Stimulated activated CD4-positive, alpha-beta T cell treated with anti-CD3 and anti-CD28 coated beads, TNF-alpha, amount 100 ng/mL, for 48 hours (primary cell): Measurements from ENCODE around the gene BCAP29.

Source experiments
- DNase-seq, 3 donors: peaks; one replicate each; pipeline ENCODE4 v3.0.0-alpha.2; 2020; ENCODE audit warnings: low read depth in 3 of 3

BCAP29 gene

GRCh38 chr7:107582875-107583274 is 2.8 kb downstream of the BCAP29 start:
- DNase-seq, result no peak

DNA sequence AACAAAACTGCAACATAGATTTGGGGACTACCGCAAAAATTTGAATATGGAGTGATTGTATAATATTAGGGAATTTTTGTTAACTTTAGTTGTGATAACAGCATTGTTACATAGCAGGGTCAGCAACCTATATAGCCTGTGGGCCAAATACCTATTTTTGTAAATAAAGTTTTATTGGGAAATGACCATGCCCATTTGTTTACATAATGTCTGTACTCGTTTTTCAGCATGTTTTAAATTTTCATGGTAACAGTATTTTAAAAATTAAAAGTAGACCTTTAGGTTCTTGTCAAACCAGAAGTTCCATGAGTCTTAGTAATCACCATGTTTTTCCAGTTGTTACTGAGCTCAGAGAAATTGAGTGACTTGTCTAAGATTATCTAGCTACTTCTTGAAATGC is 4.7 kb downstream of the BCAP29 start:
- no peak for DNase-seq

DNA sequence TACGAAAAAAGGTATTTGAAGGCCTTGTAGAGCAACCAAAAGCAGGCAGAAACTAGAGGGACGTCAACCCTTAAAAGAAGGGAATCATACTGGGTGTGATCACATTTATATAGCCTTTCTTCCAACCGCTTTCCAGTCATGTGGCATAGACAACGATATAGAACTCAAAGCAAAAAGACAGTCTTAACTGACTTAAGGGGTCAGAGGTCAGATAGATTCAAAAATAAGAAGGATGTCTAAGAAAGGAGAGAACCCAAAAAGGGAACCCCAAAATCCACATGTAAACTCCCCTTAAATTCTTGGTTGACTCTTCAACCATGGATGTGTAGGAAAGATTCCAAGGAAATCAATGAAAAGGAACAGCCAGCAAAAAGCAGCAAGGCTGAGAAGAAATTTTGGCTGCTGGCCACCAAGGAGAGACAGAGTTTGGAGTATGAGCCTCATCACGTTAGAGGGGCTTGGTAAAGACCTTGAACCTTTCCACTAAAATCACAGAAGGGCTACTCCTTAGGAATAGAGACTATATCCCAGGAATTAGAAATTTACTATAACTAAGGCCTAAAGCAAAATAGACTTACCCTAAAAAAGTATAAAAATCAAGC is 8.6 kb downstream of the BCAP29 start:
- no peak for DNase-seq

DNA sequence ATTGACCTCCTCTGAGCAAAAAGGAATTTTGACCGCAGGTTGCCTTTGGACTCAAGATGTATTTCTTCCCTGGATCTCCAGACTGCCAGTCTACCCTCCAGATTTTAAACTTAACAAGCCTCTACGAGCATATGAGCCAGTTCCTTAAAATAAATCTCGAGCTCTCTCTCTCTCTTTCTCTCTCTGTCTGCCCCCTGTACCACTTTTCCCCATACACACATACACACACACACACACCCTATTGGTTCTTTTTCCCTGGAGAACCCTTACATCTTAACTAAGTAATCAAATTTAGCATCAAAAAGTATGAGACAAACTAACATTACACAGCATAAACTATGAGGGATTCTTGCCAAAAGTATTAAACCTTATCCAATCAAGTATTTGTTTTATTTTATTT is 11.4 kb downstream of the BCAP29 start:
- DNase-seq, result no peak

- DNase-seq, result no peak
Observed at GRCh38 chr7:107592361-107593024, 12.4 kb downstream of the BCAP29 start.

DNA sequence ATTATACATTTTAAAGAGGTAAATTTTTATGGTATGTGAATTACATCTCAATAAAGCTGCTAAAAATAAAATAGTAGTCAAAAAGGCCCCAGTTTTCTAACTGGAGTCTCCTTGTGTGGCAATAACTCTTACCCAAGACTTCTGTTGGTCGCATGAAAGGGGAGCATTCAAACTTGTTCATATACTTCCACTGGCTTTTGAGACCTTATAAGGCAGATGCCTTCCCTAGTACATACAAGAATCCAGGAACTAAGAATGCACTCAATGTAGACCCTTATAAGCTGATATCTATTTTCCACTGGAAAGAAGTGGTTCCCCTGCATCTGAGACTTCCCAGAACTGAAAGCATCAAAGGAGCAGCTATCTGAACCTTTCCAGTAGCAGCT is 13.0 kb downstream of the BCAP29 start:
- DNase-seq, result no peak

DNA sequence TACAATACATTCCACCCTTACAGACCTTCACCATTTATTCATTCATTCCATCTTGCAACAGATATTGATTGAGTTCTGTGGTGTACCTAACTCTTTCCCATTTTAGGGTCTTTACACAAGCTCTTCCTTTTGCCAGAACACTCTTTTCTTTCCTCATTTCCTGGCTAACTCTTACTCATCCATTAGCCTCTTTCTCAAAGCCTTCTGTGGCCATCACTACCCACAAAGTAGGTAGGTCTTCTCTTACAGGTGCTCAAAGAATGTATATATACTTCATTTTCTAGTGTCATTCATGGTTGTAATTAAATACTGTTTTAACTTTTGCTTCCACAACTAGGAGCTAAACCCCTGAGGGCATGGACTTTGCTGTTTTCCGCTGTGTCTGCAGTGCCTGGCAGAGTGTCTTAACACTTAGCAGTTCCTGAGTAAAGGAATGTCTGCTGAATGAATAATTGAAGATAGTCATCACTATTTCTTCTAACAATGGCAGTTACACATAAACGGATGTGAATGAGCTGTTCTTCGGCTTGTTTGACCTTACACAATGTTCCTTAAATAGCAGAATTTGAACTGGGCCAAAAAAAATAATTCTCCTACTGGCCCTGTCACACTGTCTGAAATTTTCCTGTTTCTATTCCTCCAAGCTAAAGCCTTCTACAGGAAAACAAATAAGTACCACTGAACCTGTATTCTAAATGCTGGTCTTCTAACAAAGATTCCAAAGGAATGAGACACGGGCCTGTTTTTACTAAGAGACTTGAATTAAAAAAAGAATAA is 15.1 kb downstream of the BCAP29 start:
- no peak for DNase-seq

GRCh38 chr7:107596881-107597581 is 17.0 kb downstream of the BCAP29 start:
- no peak for DNase-seq

DNA sequence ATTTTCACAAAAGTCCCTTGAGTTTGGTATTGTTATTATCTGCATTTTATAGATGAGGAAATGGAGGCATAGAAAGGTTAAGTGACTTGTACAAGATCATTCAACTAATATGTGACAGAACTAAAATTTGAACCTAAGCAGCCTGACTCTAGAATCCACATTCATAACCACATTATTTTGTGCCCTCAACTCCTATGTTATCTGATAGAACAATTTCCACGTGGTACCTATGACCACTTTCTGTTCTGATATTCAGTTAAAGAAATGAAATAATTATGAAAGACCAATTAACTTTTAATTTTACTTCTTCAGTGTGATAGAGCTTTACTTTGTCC is 17.5 kb downstream of the BCAP29 start:
- no peak for DNase-seq

DNA sequence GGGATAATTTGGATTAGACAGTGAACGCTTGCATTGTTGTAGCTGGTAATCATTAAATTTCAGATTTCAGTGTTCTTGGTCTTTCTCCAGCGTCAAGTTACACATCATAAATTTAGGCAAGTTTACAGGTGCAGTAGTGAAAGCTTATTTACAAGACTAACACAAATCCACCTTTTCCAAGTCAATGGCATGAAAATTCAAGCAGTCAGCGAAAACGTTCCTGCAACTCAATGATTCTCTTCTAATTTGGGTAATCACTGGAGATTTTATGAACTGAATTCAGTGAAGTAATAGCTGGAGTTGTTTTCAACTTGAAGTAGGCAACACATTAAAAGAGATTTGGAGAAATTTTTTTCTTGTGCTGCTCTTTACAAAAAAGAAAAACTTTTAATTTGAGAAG is 17.9 kb downstream of the BCAP29 start:
- no peak for DNase-seq

DNA sequence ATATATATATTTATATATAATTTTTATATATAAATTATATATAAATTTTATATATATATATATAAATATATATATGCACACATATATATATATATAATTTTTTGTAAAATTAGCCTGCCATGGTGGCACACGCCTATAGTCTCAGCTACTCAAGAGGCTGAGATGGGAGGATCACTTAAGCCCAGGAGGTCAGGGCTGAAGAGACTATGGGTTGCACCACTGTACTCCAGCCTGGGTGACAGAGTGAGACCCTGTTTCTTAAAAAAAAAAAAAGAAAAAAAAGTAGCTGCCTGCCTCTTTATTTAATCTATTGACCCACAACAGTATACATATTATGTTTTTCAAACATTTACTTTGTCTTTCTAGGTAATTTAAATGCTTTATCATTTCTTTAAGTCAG is 19.2 kb downstream of the BCAP29 start:
- no peak for DNase-seq

DNA sequence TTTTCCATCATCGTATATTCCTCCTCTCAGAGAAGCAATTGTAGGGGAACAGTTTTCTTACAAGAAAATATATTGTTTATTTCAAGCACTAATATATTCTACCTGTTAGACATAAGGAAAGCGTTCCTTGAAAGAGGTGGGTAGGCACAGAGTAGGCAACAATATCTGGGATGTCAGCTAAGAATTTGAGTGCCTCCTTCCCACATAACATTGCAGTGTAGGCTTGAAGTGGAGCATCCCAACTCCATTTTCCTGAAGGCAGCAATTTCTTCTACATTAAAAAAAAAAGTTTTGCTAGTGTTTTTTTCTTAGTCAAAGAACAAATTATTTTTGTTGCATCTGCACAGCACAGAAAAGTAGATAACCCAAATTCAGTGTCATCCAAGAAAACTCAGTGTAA is 20.8 kb downstream of the BCAP29 start:
- DNase-seq, result no peak

GRCh38 chr7:107605218-107605815 is 25.3 kb downstream of the BCAP29 start:
- no peak for DNase-seq

- no peak for DNase-seq
Observed at GRCh38 chr7:107606303-107606702, 26.3 kb downstream of the BCAP29 start.

DNA sequence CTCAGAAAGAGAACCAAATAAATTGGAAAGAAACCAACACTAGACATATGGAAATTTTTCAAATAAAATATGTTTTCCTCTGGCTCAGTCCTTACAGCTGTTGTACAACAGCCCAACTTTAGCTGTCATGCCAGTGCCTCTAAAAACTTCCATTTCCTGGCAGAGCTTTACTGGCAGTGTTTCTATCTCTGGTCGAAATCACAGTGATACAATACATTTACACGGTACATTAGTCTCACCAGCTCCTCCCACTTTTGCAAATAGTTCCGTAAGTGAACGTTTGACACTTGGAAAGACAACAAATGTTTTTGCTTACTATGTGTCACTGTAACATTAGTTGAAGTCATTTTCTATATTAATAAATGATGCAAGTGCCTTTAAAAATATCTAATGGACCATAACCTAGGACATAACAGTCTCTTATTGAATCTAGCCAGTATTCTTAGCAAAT is 29.8 kb downstream of the BCAP29 start:
- DNase-seq, result no peak

DNA sequence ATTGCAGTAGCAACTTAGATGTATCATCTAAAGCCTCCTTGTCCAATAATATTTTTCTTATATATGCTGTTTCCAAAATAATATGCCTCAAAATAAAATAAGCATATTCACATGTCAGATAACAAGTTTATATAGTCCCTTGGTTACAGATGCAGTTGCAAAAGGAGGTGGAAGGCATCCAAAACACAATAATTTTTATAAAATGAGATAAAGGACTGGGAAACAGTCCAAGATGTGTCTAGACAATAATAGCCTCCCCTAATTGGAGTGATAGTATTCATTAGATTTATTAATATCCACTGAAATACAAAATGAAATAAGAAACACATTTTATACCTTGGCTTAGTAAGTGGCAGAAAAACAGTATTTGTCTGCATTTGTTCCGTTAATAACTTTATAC is 30.3 kb downstream of the BCAP29 start:
- DNase-seq, result no peak

DNA sequence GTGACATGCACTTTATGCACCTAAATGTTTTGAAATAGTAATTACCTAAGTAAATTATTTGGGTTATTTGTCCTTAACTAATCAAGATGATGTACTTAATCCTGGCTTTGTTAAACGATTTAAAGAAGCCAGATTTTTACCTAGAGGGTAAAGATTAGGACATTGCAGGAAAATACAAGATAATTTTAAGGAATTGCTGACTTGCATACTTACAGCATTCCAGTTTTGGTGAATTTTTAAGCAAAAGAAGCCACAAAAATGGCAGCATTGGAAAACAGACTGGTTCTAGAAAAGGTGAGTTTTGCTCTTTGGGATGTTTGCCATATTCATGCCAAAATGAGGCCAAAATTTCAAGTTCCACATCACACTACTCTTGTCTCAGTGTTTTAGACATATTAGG is 33.4 kb downstream of the BCAP29 start:
- no peak for DNase-seq

DNA sequence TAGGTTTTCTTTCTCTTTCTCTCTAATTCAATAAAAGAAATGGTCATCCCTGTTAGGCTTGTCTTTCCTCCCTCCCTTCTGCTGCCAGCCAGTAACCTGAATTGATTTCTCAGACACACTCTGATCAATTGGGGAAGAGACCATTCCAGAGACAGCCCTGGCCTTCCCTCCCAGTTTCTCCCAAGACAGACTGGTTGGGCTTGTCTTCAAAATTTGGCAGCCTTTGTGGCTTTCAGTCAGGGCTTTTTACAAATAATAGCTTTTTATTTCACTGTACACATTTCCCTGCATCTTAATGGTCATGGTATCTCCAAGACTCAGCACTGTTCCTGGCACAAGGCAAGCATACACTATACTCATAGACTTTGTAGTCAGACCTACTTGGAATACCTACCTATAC is 33.9 kb downstream of the BCAP29 start:
- DNase-seq, result no peak

DNA sequence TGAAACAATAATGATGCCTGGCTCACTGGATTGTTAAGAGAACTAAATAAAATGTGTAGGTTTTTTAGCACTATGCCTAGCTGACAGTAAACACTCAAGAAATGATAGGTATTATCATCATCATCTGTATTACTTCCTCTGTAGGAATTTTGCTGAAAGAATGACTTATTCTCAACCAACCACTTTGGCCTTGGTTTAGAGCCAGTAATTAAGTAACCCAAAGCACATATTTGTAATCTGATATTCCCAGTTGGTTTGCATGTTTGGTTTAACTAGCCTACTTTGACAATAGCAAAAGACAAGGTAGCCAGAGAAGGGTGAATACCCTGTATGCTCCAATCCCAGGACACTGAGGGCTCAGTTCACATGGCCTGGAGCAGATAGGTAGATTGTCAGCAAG is 34.4 kb downstream of the BCAP29 start:
- no peak for DNase-seq

DNA sequence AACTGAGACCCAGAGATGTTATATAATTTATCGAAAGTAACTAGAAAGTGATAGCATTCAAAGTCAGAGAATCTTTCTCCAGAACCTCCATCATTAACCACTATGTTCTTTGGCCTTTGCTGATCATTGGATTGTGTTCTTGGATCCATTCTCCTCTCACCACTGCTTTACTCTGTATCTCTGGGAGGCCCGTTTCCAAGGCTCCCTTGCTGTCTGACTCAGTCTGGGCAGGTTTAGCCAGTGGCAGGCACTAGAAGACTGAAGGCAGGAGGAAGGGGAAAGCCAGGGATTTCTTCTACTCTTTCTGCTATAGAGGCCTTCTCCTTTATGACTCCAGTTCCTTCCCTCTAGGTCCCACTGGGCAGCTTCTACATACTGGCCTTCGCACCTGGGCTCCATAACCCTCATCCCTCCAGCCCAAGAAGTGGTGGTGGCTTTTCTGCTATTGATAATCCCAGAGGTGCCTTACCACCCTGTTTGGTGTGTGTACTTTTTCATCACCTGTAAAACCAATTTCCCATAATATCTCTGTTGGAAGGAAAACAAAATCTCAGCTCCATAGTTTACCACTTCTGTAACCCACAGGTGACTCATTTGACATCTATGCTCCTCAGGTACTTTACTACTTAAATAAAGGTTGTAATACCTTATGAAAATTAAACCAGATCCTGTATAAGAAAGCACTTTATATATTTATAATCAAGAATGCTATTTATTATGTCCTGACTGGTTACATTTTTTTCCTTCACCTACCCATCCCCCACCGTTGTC is 36.0 kb downstream of the BCAP29 start:
- no peak for DNase-seq

GRCh38 chr7:107622429-107622828 is 42.4 kb downstream of the BCAP29 start:
- DNase-seq, result no peak
